Activated naive CD4-positive, alpha-beta T cell treated with anti-CD3 and anti-CD28 coated beads, Interleukin-2, amount 10 ng/mL, durations not matched to agents 7 days and 5 days (primary cell): ENCODE measurements around the gene DZIP1L.

ENCODE experiments used
- CTCF ChIA-PET: fragments of 350-600 bp; sonication (Branson Sonifier 250); formaldehyde crosslinking; loops from one replicate; lab custom pipeline; 2021; ENCODE audit warnings: antibody characterized with exemption; lab: Charles Lee
- DNase-seq: peaks from one replicate; pipeline ENCODE4 v3.0.0-alpha.2; 2020
- H3K27ac Mint-ChIP-seq: one replicate; pipeline ENCODE4 v1.8.0; 2021; ENCODE audit warnings: mild to moderate bottlenecking, moderate library complexity, mixed read lengths
- H3K27me3 Mint-ChIP-seq: one replicate; pipeline ENCODE4 v1.8.0; 2021; ENCODE audit warnings: mild to moderate bottlenecking, mixed read lengths
- H3K36me3 Mint-ChIP-seq: one replicate; pipeline ENCODE4 v1.8.0; 2021; ENCODE audit warnings: mixed read lengths
- H3K4me1 Mint-ChIP-seq: one replicate; pipeline ENCODE4 v1.8.0; 2021; ENCODE audit warnings: mixed read lengths
- H3K4me3 Mint-ChIP-seq: one replicate; pipeline ENCODE4 v1.8.0; 2021; ENCODE audit warnings: mild to moderate bottlenecking, moderate library complexity, mixed read lengths
- H3K9me3 Mint-ChIP-seq: one replicate; pipeline ENCODE4 v1.8.0; 2021; ENCODE audit warnings: mixed read lengths

Gene DZIP1L

DNA sequence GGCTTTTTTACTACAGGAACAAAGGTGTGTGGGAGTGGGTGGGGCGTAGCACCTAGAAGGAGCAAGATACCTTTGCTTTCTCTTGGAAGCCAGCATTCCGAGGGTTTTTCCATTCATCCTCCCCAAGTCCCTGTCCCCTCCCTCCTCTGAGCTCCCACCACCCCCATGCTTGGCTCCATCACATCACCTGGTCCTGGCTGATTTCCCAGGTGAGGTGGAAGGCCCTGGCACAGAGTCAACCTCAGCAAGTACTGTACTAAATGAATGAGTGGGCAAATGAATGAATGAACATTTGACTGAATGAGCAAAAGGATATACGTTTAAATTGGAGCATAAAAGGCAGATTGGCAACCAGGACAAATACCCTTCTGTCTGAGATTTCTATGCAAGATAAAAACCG, 45.4 kb downstream of the DZIP1L start:
- H3K4me3 Mint-ChIP-seq = no peak overlapping the region
- H3K36me3 Mint-ChIP-seq = no peaks in the 10 kb centered on the region
- H3K27me3 Mint-ChIP-seq = peaks cover 48% of the 10 kb centered on the region
- no peak for DNase-seq
- CTCF ChIA-PET = interaction anchor here (0.5 to 11.6 kb wide), 12 partner anchors 8 to 1568 kb away, joined by 3 to 248 read pairs (median 5); partner anchors contain the start of gene DZIP1L
- H3K4me1 Mint-ChIP-seq = peaks cover 7% of the 10 kb centered on the region
- H3K27ac Mint-ChIP-seq = no peak overlapping the region
- no peaks in the 10 kb centered on the region for H3K9me3 Mint-ChIP-seq

DNA sequence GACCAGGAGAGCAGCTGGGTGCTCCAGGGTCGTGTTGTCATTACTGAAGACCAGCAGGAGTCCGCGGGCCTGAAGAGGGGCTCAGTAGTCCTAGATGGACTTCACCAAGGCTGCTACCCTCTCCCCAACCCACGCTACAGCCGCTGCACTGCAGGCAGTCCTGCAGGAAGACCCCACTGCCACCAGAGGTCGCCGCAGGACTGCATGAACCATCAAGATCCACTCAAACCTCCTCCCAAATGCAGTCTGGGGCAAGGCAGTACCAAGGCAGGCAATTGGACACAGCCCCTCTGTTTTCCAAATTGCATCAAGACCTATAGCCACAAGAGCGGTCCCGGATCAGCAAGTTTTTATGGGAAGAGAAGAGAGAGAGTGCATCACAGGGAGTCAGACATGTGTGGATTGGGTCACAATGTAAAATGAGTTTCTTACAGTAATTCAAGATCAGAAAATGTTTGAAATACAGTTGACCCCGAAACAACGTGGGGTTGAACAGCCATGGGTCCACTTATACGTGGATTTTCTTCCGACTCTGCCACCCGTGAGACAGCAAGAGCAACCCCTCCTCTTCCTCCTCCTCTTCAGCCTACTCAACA, 46.7 kb downstream of the DZIP1L start:
- Mint-ChIP-seq H3K27me3 (peaks cover 49% of the 10 kb centered on the region), H3K4me3 (no peak overlapping the region), H3K27ac (no peak overlapping the region), H3K4me1 (peaks cover 7% of the 10 kb centered on the region), H3K36me3 (no peaks in the 10 kb centered on the region), H3K9me3 (no peaks in the 10 kb centered on the region)
- DNase-seq = peak; percentile 86
- CTCF ChIA-PET = interaction anchor here (0.8 to 11.6 kb wide), 13 partner anchors 8 to 260 kb away, joined by 3 to 248 read pairs (median 3); partner anchors contain the start of genes DBR1 and DZIP1L

DNA sequence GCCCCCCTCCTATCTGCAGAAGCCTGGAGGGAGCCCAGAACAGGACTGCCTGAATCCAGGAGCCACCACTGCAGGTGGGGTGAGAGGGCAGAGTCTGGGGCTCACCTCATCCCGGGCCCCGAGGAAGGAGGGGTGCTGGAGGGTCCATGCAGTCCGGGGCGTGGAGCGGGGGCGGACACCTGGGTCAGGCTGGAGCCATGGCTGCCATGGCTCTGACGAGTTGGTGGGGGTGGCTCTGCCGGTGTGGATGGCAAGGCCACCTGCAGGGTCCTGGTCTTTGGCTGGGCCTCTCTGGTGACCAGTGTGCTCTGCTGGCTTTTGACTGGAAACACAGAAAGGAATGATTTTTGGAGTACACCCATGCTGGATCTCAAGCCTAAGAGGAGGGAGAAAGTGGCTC, 47.4 kb downstream of the DZIP1L start:
- Mint-ChIP-seq H3K27ac (no peak overlapping the region), H3K36me3 (no peaks in the 10 kb centered on the region), H3K27me3 (peaks cover 51% of the 10 kb centered on the region), H3K9me3 (no peaks in the 10 kb centered on the region), H3K4me3 (no peak overlapping the region), H3K4me1 (peaks cover 7% of the 10 kb centered on the region)
- CTCF ChIA-PET = interaction anchor here (0.8 to 11.6 kb wide), 6 partner anchors 15 to 111 kb away, joined by 3 to 248 read pairs (median 3); partner anchors contain the start of genes DBR1 and DZIP1L
- no peak for DNase-seq

DNA sequence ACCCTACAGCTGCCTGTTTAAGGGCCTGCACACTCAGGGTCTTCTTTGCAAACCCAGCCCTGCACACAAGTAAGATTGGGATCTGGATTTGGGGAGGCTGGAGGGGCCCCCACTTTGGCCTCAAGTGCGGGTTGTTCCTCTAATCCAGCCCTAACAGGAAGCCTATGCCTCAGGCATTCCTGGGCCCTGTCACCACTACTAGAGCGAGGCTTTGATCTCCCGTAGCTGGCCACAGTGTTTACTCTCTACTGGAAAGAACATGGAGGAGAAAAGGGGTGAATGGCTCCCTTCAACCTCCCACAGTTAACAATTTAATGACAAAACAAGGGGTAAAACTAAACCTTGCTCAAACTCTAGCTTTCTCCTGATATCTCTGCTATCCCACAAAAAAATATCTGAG, 48.4 kb downstream of the DZIP1L start:
- Mint-ChIP-seq H3K36me3 (no peaks in the 10 kb centered on the region), H3K4me3 (no peak overlapping the region), H3K9me3 (no peaks in the 10 kb centered on the region), H3K4me1 (peaks cover 7% of the 10 kb centered on the region), H3K27ac (no peak overlapping the region), H3K27me3 (peaks cover 55% of the 10 kb centered on the region)
- DNase-seq = no peak
- CTCF ChIA-PET = interaction anchor here (1.0 to 11.6 kb wide), 13 partner anchors 13 to 920 kb away, joined by 3 to 248 read pairs (median 4); partner anchors contain the start of gene DZIP1L

DNA sequence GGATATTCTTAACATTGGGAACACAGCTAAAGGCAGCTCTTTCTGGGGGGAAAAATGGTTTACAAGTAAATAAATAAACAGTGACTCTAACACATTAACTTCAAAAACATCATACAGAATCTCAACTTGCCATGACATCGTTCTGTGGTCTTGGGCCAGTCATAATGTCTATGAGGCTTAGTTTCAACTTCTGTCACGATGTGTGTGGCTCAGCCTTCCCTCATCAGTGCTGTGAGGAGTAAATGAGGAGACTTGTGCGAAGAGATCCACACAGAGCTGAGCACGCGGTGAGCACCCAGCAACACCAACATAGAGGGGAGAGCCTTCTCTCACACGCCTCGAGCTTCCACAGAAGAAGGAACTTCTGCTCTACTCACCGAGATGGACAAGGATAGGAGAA, 49.0 kb downstream of the DZIP1L start:
- CTCF ChIA-PET = interaction anchor here (1.0 to 11.6 kb wide), 12 partner anchors 14 to 920 kb away, joined by 3 to 248 read pairs (median 4); partner anchors contain the start of gene DZIP1L
- no peak for DNase-seq

DNA sequence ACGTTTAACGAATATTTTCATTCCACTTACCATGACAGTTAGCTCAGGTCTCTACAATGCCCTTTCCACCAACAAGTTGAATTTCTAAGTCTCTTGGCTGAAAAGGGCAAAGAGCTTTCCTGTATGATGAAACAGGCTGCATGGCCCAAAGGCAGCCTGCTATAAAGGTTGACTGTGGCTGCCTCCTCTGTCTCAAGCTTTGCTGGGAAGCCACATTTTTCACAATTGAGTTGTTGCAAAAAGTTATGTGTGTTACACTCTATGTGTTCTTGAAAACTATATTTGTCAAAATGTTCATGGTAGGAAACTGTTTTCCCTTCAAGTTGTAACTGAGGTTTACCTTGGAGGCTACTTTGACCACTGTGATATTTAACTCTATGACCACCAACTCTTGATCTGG, 49.5 kb downstream of the DZIP1L start:
- DNase-seq = no peak
- Mint-ChIP-seq H3K4me1 (peaks cover 7% of the 10 kb centered on the region), H3K4me3 (no peak overlapping the region), H3K36me3 (no peaks in the 10 kb centered on the region), H3K27me3 (peaks cover 52% of the 10 kb centered on the region), H3K9me3 (no peaks in the 10 kb centered on the region), H3K27ac (no peak overlapping the region)
- CTCF ChIA-PET = interaction anchor here (0.9 to 11.6 kb wide), 8 partner anchors 14 to 919 kb away, joined by 3 to 248 read pairs (median 4); partner anchors contain the start of gene DZIP1L

More for the DNA sequence above, 49.0 kb downstream of the DZIP1L start:
- no peak overlapping the region for H3K27ac Mint-ChIP-seq
- H3K4me3 Mint-ChIP-seq = no peak overlapping the region
- H3K36me3 Mint-ChIP-seq = no peaks in the 10 kb centered on the region
- peaks cover 7% of the 10 kb centered on the region for H3K4me1 Mint-ChIP-seq
- no peaks in the 10 kb centered on the region for H3K9me3 Mint-ChIP-seq
- H3K27me3 Mint-ChIP-seq = peaks cover 55% of the 10 kb centered on the region

DNA sequence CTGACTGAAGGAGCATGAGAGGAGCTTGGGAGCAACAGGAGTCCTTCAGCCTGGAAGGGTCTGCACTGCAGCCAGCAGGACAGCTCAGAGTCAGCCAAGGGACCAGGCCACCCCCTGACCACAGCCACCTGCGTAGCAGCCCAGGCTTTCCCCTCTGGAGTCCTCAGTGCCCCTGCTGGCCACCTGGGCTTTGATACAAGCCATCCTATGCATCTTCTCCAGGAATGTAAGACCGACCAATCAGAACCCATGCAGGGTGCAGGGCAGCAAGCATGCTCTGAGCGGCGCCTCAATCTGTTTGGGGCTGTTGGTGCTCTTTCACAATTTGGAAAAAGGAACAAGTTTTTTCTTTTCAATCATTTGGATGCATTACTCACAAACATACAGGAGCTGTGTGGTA, 52.0 kb downstream of the DZIP1L start:
- no peak overlapping the region for H3K4me3 Mint-ChIP-seq
- H3K9me3 Mint-ChIP-seq = no peaks in the 10 kb centered on the region
- no peaks in the 10 kb centered on the region for H3K36me3 Mint-ChIP-seq
- DNase-seq = no peak
- no peak overlapping the region for H3K27ac Mint-ChIP-seq
- H3K27me3 Mint-ChIP-seq = peaks cover 36% of the 10 kb centered on the region
- CTCF ChIA-PET = interaction anchor here (11.6 kb wide), 1 partner anchor 54 kb away, joined by 248 read pairs; the partner anchor contains the start of gene DZIP1L
- H3K4me1 Mint-ChIP-seq = peaks cover 5% of the 10 kb centered on the region

DNA sequence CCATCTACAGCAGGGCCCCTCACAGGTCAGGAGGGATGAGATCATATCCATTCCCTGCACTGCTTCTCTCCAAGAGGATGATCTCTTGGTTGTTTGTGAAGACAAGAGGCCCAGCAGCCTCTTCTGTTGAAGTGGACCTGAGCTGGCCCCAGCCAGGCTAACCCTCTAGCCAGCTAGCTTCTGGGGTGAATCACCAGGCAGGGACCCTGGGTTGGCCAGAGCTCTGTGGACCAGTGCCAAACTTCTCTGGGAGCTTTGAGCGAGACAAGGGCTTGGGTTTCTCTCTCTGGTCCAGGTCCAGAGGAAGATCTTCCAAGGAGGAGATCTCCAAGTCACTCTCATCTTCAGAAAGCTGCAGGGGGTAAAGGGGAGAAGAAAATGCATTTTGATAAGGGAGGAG, 52.8 kb downstream of the DZIP1L start:
- DNase-seq = no peak
- Mint-ChIP-seq H3K4me3 (no peak overlapping the region), H3K27me3 (peaks cover 40% of the 10 kb centered on the region), H3K27ac (no peak overlapping the region), H3K9me3 (no peaks in the 10 kb centered on the region), H3K4me1 (peaks cover 5% of the 10 kb centered on the region), H3K36me3 (no peaks in the 10 kb centered on the region)
- CTCF ChIA-PET = no interaction called here

DNA sequence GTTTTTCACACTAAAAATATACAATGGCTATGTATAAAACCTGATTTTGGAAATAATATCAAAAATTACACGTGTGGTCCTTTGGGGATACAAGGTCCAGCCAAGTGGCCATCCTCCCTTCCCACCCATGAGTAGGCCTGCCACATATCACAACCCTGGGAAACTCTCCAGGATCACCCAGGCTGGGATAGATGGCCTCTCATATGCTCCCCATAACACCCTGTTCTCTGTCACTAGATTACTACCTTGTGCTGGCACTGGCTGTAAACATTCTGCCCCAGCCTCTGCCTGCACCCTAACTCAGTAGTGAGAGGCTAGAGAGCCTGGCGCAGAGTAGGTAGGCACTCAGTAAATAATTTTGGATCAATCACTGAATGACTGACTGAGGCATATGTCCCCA, 53.4 kb downstream of the DZIP1L start:
- no peaks in the 10 kb centered on the region for H3K9me3 Mint-ChIP-seq
- CTCF ChIA-PET = no interaction called here
- no peak for DNase-seq
- no peak overlapping the region for H3K4me3 Mint-ChIP-seq
- no peaks in the 10 kb centered on the region for H3K36me3 Mint-ChIP-seq
- peaks cover 5% of the 10 kb centered on the region for H3K4me1 Mint-ChIP-seq
- H3K27ac Mint-ChIP-seq = peak overlapping the region; percentile 26
- H3K27me3 Mint-ChIP-seq = peaks cover 36% of the 10 kb centered on the region

DNA sequence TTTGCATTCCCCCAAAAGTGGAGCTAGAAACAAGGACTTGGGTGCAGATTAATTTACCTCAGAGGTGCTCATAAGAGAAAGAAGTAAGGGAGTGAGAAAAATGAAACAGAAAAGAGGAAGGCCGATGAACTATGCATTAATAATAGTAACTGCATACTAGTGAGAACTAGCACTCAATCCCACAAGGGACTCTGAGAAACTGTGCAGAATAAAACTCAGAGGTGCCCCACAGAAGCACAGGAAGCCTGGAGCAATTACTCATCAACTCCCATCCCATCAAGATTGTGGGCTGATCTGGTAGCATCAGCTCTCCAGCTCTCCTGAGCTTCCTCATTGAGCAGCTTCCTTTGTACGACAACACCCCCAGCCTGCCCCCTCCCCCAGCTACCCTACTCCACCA, 54.6 kb downstream of the DZIP1L start:
- H3K9me3 Mint-ChIP-seq = no peaks in the 10 kb centered on the region
- no peak overlapping the region for H3K27ac Mint-ChIP-seq
- no peaks in the 10 kb centered on the region for H3K4me1 Mint-ChIP-seq
- no peak overlapping the region for H3K4me3 Mint-ChIP-seq
- no peaks in the 10 kb centered on the region for H3K36me3 Mint-ChIP-seq
- H3K27me3 Mint-ChIP-seq = peaks cover 36% of the 10 kb centered on the region
- DNase-seq = no peak
- CTCF ChIA-PET = interaction anchor here (1.4 kb wide), 1 partner anchor 8 kb away, joined by 3 read pairs; no protein-coding TSS in a partner anchor

DNA sequence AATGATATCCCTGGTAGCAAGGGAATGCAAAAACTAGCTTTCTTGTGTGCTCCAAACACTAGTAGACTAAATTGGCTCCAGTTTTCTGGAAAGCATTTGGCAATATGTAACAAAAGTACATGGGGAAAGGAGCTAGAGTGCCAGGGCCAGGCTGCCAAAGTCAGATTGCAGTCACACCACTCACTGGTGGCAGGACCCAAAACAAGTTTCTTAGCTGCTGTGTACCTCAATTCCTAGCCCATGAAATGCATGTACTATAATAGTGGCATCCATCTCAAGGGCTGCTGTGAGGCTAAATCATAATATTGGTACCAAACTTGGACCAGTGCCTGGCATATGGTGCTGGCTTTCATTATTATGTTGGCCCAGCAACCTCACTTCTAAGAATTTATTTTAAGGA, 56.1 kb downstream of the DZIP1L start:
- CTCF ChIA-PET = interaction anchor here (0.8 kb wide), 1 partner anchor 17 kb away, joined by 4 read pairs; no protein-coding TSS in a partner anchor
- peaks cover 45% of the 10 kb centered on the region for H3K27me3 Mint-ChIP-seq
- H3K9me3 Mint-ChIP-seq = no peaks in the 10 kb centered on the region
- no peak for DNase-seq
- no peaks in the 10 kb centered on the region for H3K4me1 Mint-ChIP-seq
- H3K27ac Mint-ChIP-seq = no peak overlapping the region
- no peaks in the 10 kb centered on the region for H3K36me3 Mint-ChIP-seq
- H3K4me3 Mint-ChIP-seq = no peak overlapping the region

DNA sequence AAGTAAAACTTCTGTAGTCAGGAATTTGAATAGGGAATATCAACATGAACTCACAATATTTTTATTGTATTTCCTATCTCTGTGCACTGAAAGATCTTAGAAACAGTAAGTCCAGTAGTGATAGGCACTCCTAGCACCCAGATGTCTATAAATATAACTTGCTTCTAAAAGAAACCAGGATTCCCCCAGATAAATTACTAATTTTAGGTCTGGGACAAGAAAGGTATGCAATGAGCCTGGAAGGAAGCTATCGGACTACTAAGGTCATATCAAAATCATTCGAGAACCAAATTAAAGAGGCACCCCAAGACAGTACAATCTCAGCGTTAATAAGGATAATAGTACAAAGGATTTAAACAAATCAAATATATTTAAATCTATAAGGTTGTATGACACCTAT, 58.0 kb downstream of the DZIP1L start:
- no peak for DNase-seq
- no peaks in the 10 kb centered on the region for H3K9me3 Mint-ChIP-seq
- H3K4me1 Mint-ChIP-seq = no peaks in the 10 kb centered on the region
- no peaks in the 10 kb centered on the region for H3K36me3 Mint-ChIP-seq
- CTCF ChIA-PET = no interaction called here
- peaks cover 27% of the 10 kb centered on the region for H3K27me3 Mint-ChIP-seq
- H3K27ac Mint-ChIP-seq = no peak overlapping the region
- H3K4me3 Mint-ChIP-seq = no peak overlapping the region

DNA sequence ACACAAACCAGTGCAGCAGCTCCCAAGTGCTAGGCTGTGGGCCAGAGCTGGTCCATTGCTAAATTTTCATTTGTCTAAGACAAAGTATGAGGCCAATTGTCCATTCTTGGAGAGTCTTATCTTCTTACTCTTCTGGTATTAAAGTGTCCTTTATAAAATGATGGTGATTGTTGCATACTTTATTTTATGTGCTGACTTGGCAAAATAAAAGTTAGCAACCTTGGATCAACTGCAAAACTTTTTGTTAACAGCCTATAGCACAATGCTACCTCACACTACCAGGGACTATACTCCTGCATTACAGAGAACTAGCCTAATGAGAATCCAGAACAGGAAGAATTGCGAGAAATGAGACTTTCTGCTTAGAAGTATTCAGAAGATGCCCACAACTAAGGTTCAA, 61.4 kb downstream of the DZIP1L start:
- Mint-ChIP-seq H3K27ac (no peak overlapping the region), H3K4me1 (no peaks in the 10 kb centered on the region), H3K36me3 (no peaks in the 10 kb centered on the region), H3K27me3 (peaks cover 23% of the 10 kb centered on the region), H3K4me3 (no peak overlapping the region), H3K9me3 (peaks cover 3% of the 10 kb centered on the region)
- no peak for DNase-seq
- CTCF ChIA-PET = interaction anchor here (0.7 to 1.0 kb wide), 2 partner anchors 11 to 19 kb away, joined by 3 read pairs; no protein-coding TSS in a partner anchor

DNA sequence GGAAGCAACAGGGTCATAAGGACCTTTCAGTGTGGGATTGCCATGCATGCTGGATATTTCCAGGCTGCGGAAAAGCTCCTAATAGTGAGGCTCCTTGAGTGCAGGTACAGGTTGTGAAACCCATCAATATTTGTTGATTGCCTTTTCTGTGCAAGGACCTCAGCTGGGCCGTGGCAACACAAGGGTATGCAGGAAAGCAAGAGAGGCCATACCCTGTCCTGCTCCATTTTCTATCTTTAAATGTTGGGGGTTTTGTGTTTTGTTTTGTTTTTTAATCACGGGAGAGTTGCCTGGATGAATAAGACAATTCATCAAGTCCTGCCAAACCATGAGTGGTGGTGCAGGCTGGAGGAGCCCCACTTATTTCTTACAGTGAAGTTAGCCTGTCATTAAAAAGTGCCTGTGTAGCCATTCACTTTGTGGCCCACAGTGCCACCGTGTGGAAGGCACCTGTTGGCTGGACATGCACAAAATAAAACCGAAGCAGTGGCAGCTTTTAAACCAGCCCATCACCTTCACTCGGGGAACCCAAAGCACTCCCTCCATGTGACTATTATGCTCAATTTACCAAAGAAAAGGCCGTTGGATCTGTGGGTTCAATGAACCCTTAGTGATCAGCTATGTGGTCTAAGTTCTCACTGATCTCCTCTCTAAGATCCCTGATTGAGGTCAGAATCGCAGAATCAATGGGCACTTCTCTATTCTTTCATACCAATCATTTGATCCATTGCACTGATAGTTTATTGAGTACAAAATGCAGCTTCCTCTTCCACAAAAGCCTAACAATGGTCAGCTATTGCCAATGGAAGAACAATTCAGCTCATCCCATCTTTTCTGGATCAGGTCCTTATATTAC, 63.2 kb downstream of the DZIP1L start:
- H3K27me3 Mint-ChIP-seq = peaks cover 24% of the 10 kb centered on the region
- H3K27ac Mint-ChIP-seq = no peak overlapping the region
- no peaks in the 10 kb centered on the region for H3K36me3 Mint-ChIP-seq
- no peak overlapping the region for H3K4me3 Mint-ChIP-seq
- H3K9me3 Mint-ChIP-seq = peaks cover 3% of the 10 kb centered on the region
- peak; percentile 30 for DNase-seq
- H3K4me1 Mint-ChIP-seq = no peaks in the 10 kb centered on the region
- CTCF ChIA-PET = interaction anchor here (0.6 to 2.0 kb wide), 10 partner anchors 13 to 1020 kb away, joined by 3 to 7 read pairs (median 4); no protein-coding TSS in a partner anchor
